Esophagus mucosa (tissue), 1 donor: Measurements from ENCODE around the gene KRTAP13-4. TPM values are rescaled to one million over a fixed set of nuclear protein-coding genes. Genes with fewer than 3 reads are reported as not detected.

Experiments
- ATAC-seq: fragments of 200-7000 bp; cut with Tn5 transposase; one replicate; pipeline ENCODE4 v1.9.1; 2020
- total RNA-seq: library from RNA; stranded (reverse); gene quantifications from one replicate; pipeline ENCODE4 v1.2.4, GENCODE V29; 2023
- donor health status: DM: yes; HTN: yes; CAD: no.

Gene KRTAP13-4
- not detected for total RNA-seq

- ATAC-seq: no peak
Measured at GRCh38 chr21:30430170-30430655, at the start of gene KRTAP13-4. KRTAP13-4 (plus strand) TSS chr21:30430220; CDS start chr21:30430276, 56 bp downstream.

GRCh38 chr21:30382201-30382600 is 47.8 kb upstream of the KRTAP13-4 start:
- no peak for ATAC-seq

- ATAC-seq: no peak
Measured at GRCh38 chr21:30391492-30392025, 38.5 kb upstream of the KRTAP13-4 start.

- no peak for ATAC-seq
Measured at GRCh38 chr21:30395731-30396130, 34.3 kb upstream of the KRTAP13-4 start, which contains the start of gene KRTAP13-1. KRTAP13-1 (plus strand) TSS chr21:30396031; CDS start chr21:30396087, 56 bp downstream.

- ATAC-seq: peak; percentile 62
Measured at GRCh38 chr21:30408782-30409494, 21.1 kb upstream of the KRTAP13-4 start.

GRCh38 chr21:30415993-30416392 is 14.0 kb upstream of the KRTAP13-4 start:
- ATAC-seq: no peak

GRCh38 chr21:30425826-30426225 is 4.2 kb upstream of the KRTAP13-4 start, which contains the start of gene KRTAP13-3:
KRTAP13-3 (minus strand) TSS chr21:30425926; CDS start chr21:30425912, 14 bp downstream.
- ATAC-seq: no peak

- no peak for ATAC-seq
Measured at GRCh38 chr21:30426731-30427130, 3.3 kb upstream of the KRTAP13-4 start.

- ATAC-seq: peak; percentile 46
Measured at GRCh38 chr21:30434033-30434631, 4.1 kb downstream of the KRTAP13-4 start.

GRCh38 chr21:30437010-30437565 is 7.1 kb downstream of the KRTAP13-4 start:
- no peak for ATAC-seq

GRCh38 chr21:30439975-30440374 is 10.0 kb downstream of the KRTAP13-4 start, which contains the start of gene KRTAP15-1:
KRTAP15-1 (plus strand) TSS chr21:30440275; CDS start chr21:30440328, 53 bp downstream.
- ATAC-seq: no peak

GRCh38 chr21:30443226-30443625 is 13.2 kb downstream of the KRTAP13-4 start:
- ATAC-seq: no peak

- ATAC-seq: no peak
Measured at GRCh38 chr21:30444204-30444603, 14.2 kb downstream of the KRTAP13-4 start.

GRCh38 chr21:30447056-30447455 is 17.0 kb downstream of the KRTAP13-4 start:
- no peak for ATAC-seq

GRCh38 chr21:30448514-30448913 is 18.5 kb downstream of the KRTAP13-4 start:
- no peak for ATAC-seq

GRCh38 chr21:30463713-30464112 is 33.7 kb downstream of the KRTAP13-4 start:
- ATAC-seq: peak; percentile 31

- ATAC-seq: no peak
Measured at GRCh38 chr21:30468900-30469714, 39.1 kb downstream of the KRTAP13-4 start.

- ATAC-seq: no peak
Measured at GRCh38 chr21:30478004-30478403, 48.0 kb downstream of the KRTAP13-4 start.

- ATAC-seq: no peak
Measured at GRCh38 chr21:30479259-30479658, 49.2 kb downstream of the KRTAP13-4 start.

- peak; percentile 18 for ATAC-seq
Measured at GRCh38 chr21:30480145-30480544, 50.1 kb downstream of the KRTAP13-4 start, which contains the start of gene KRTAP19-1. KRTAP19-1 (minus strand) TSS chr21:30480367; CDS start chr21:30480317, 50 bp downstream.
